LNCAP (cell line): ENCODE measurements around the gene SYNPO2.

Experiments used
- CTCF ChIP-seq: fragments of 450-650 bp; IDR thresholded peaks from 2 replicates; pipeline ENCODE4 v1.5.1; 2017; ENCODE audit warnings: mild to moderate bottlenecking

The SYNPO2 gene

GRCh38 chr4:119110121-119110520 is 221.5 kb downstream of the SYNPO2 start:
- TF ChIP-seq CTCF: no peak
